ENCODE measurements around the gene AIP.

DNA sequence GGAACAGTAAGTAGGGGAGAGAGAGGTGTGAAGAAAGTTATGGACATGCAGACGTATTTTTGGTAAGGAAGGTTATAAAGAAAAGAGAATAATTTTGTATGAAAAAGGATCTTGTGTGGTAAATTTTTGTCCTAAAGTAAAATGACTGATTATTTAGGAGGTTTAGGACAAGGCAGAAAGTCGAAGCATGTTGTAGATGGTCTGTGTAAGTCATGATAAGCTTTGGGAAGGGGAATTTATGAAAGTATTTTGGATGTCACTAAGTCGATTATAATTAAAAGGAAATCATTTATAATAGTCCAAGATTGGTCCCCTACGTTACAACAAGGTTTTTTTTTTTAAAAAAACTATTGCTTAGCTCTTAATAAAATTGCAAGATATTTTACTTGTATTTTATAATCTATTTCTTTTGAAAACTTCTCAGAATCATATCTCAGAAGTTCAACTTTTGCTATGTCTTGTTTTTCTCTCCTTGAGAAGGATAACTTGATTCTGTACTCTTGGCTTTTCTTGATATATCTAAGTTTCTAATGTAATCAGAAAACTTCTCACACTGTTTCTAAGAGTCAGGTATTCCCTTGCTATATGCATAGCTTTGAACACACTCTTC, 51.3 kb downstream of the AIP start:
- TF ChIP-seq, protein P1, sequence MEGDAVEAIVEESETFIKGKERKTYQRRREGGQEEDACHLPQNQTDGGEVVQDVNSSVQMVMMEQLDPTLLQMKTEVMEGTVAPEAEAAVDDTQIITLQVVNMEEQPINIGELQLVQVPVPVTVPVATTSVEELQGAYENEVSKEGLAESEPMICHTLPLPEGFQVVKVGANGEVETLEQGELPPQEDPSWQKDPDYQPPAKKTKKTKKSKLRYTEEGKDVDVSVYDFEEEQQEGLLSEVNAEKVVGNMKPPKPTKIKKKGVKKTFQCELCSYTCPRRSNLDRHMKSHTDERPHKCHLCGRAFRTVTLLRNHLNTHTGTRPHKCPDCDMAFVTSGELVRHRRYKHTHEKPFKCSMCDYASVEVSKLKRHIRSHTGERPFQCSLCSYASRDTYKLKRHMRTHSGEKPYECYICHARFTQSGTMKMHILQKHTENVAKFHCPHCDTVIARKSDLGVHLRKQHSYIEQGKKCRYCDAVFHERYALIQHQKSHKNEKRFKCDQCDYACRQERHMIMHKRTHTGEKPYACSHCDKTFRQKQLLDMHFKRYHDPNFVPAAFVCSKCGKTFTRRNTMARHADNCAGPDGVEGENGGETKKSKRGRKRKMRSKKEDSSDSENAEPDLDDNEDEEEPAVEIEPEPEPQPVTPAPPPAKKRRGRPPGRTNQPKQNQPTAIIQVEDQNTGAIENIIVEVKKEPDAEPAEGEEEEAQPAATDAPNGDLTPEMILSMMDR (IDR thresholded peaks at IDR 0.05; ENCODE audit: borderline replicate concordance, extremely low read depth, low read length, poor library complexity, severe bottlenecking) = no peak
- no peak for TF ChIP-seq EZH2 (IDR thresholded peaks at IDR 0.05; ENCODE audit: borderline replicate concordance, low read depth, low read length, severe bottlenecking)

All from DND-41 (cell line).